Measurements from ENCODE around the gene ABCA12. TPM values are rescaled to one million over a fixed set of nuclear protein-coding genes. Genes with fewer than 3 reads are reported as not detected.

Gene ABCA12
- total RNA-seq = not detected

DNA sequence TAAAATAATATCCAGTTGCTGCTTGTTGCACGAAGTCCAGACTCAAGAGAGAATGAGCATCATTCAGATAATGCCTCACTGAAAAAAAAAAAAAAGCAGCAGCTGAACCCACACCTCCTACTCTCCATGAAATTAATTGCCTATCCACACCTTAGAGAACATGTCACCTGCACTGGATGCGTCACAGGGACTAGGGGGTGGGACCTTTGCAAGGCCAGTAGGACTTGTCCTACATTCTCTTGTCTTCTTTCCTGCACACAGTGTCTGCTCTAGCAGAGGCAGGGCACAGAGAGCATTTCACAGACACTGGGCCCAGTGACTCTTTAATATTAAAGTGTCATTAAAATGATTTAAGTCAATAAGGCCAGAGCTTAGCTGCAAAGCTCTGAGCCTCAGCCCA is at the start of gene ABCA12:
ABCA12 (minus strand) TSS at position 148 of the 400 bp plus-strand sequence. CDS start 418 bp downstream, outside the sequence.
- no peaks in the 10 kb centered on the region for H3K36me3 ChIP-seq (replicated peaks in 1 of 2; ENCODE audit: insufficient read depth in 1 of 2, low read depth in 2 of 2)
- intact Hi-C loops (cut with DNase I) = no loop called here
- no peaks in the 10 kb centered on the region for H3K9me3 ChIP-seq
- DNase-seq (no peak), ATAC-seq (no peak)
- 49 to 50% methylated on average over 2 of the region's 2 CpGs for WGBS, 2 donors
- no peak within 1 kb of the TSS for H3K27ac ChIP-seq
- no peaks in the 10 kb centered on the region for H3K27me3 ChIP-seq
- H3K4me3 ChIP-seq = no peak within 1 kb of the TSS
- H3K4me1 ChIP-seq = no peaks in the 10 kb centered on the region
- no peak for TF ChIP-seq CTCF (IDR thresholded peaks at IDR 0.05)
- TF ChIP-seq POLR2A (IDR thresholded peaks at IDR 0.05) = no peak

DNA sequence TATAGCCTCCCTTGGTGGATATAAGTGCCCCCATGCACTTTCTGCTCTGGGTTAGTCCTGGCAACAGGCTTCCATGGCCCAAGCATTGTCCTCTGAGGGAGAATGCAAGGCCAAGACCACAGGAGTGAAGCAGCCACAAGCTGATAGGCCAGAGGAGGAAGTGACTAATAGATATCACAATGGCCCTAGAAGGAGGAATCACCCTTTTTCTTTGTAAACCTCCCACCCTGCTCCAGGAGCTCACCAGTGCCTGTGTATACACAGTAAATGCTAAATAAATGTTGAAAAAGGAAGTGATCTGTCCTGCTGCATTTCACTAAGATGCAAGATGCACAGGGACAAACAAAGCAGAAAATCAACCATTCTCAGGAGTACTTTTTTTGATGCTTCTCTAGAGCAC is 49.7 kb upstream of the ABCA12 start:
- ATAC-seq (no peak), DNase-seq (no peak)
- H3K4me3 ChIP-seq = no peak overlapping the region
- no peak overlapping the region for H3K27ac ChIP-seq
- H3K4me1 ChIP-seq = no peaks in the 10 kb centered on the region
- no peaks in the 10 kb centered on the region for H3K27me3 ChIP-seq
- no peak for TF ChIP-seq CTCF (IDR thresholded peaks at IDR 0.05)
- TF ChIP-seq POLR2A (IDR thresholded peaks at IDR 0.05) = no peak
- intact Hi-C loops (cut with DNase I) = no loop called here
- no peaks in the 10 kb centered on the region for H3K36me3 ChIP-seq (replicated peaks in 1 of 2; ENCODE audit: insufficient read depth in 1 of 2, low read depth in 2 of 2)
- H3K9me3 ChIP-seq = no peaks in the 10 kb centered on the region

DNA sequence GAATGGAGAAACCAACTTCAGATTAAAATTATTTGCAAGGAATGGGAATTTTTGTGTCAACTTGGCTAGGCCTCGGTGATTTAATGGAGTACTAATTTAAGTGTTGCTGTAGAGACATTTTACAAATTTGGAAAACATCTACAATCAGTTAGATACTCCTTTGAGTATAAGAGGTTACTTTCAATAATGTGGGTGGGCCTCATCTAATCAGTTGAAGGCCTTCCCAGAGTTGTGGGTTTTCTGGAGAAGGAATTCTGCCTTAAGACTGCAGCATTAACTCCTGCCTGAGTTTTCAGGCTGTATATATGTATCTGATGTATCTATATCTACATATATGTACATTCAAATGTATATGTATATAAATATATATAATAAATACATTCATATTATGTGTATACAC is 47.6 kb upstream of the ABCA12 start:
- ATAC-seq = no peak
- H3K9me3 ChIP-seq = no peaks in the 10 kb centered on the region
- no peaks in the 10 kb centered on the region for H3K27me3 ChIP-seq
- 52 to 67% methylated on average over 1 of the region's 1 CpG for WGBS, 2 donors
- H3K27ac ChIP-seq = no peak overlapping the region
- TF ChIP-seq POLR2A (IDR thresholded peaks at IDR 0.05) = no peak
- TF ChIP-seq CTCF (IDR thresholded peaks at IDR 0.05) = no peak
- no peaks in the 10 kb centered on the region for H3K4me1 ChIP-seq
- no peak for DNase-seq
- H3K4me3 ChIP-seq = no peak overlapping the region
- no peaks in the 10 kb centered on the region for H3K36me3 ChIP-seq (replicated peaks in 1 of 2; ENCODE audit: insufficient read depth in 1 of 2, low read depth in 2 of 2)
- intact Hi-C loops (cut with DNase I) = no loop called here

DNA sequence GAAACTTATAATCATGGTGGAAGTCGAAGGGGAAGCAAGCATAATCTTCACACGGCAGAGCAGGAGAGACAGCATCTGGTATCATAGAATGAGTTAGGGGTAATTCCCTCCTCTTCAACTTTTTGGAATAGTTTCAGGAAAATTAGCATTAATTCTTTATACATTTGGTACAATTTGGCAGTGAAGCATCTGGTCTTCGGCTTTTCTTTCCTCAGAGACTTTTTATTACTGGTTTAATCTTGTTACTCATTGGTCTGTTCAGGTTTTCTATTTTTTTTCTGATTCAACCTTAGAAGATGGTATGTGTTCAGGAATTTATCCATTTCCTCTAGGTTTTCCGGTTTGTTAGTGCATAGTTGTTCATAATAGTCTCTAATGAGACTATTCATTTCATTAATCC is 39.7 kb upstream of the ABCA12 start:
- Histone ChIP-seq H3K9me3 (no peaks in the 10 kb centered on the region), H3K36me3 (replicated peaks in 1 of 2; ENCODE audit: insufficient read depth in 1 of 2, low read depth in 2 of 2) (no peaks in the 10 kb centered on the region), H3K27me3 (no peaks in the 10 kb centered on the region), H3K27ac (no peak overlapping the region), H3K4me3 (no peak overlapping the region), H3K4me1 (no peaks in the 10 kb centered on the region)
- DNase-seq (no peak), ATAC-seq (no peak)
- TF ChIP-seq CTCF (IDR thresholded peaks at IDR 0.05) (no peak), POLR2A (IDR thresholded peaks at IDR 0.05) (no peak)
- WGBS, 2 donors = 71 to 77% methylated on average over 4 of the region's 4 CpGs
- intact Hi-C loops (cut with DNase I) = no loop called here

GRCh38 chr2:215171796-215172195 is 33.4 kb upstream of the ABCA12 start:
- no peak for DNase-seq
- no peaks in the 10 kb centered on the region for H3K36me3 ChIP-seq (replicated peaks in 1 of 2; ENCODE audit: insufficient read depth in 1 of 2, low read depth in 2 of 2)
- ATAC-seq = no peak
- H3K4me1 ChIP-seq = no peaks in the 10 kb centered on the region
- no peak overlapping the region for H3K4me3 ChIP-seq
- intact Hi-C loops (cut with DNase I) = no loop called here
- H3K27me3 ChIP-seq = no peaks in the 10 kb centered on the region
- 54 to 69% methylated on average over 4 of the region's 4 CpGs for WGBS, 2 donors
- no peak for TF ChIP-seq POLR2A (IDR thresholded peaks at IDR 0.05)
- H3K27ac ChIP-seq = no peak overlapping the region
- no peaks in the 10 kb centered on the region for H3K9me3 ChIP-seq

Data from body of pancreas (tissue), 4 donors.